GM12878 (cell line): ENCODE data around the gene VWA3B. TPM values are rescaled to one million over a fixed set of nuclear protein-coding genes. Genes with fewer than 3 reads are reported as not detected.

Experiments
- ATAC-seq: fragments of 200-7000 bp; cut with Tn5 transposase; 3 replicates; pipeline ENCODE4 v1.9.1; 2020; ENCODE audit warnings: mild to moderate bottlenecking, moderate library complexity
- BruUV-seq: library from RNA; stranded (reverse); fragments of 400-500 nt; replicated peaks from 2 replicates; lab custom pipeline; 2021; lab: Mats Ljungman, UMichigan
- CTCF ChIA-PET: fragments of 300-600 bp; sonication (Branson Sonifier 250); formaldehyde crosslinking; extraction: SDS; loops from one replicate; lab custom pipeline; 2021; ENCODE audit warnings: inconsistent platforms; lab: Yijun Ruan, JAX
- POLR2A ChIA-PET: fragments of 350-600 bp; formaldehyde crosslinking; extraction: SDS; loops from one replicate; lab custom pipeline; 2021; ENCODE audit warnings: inconsistent platforms; lab: Charles Lee
- RAD21 ChIA-PET: fragments of 300-600 bp; sonication (Branson Sonifier 250); formaldehyde crosslinking; loops from one replicate; lab custom pipeline; 2023; ENCODE audit warnings: antibody characterized with exemption; ENCODE audit not compliant: unreplicated experiment; lab: Charles Lee
- SMC1A ChIA-PET: fragments of 300-600 bp; sonication (Branson Sonifier 250); formaldehyde crosslinking; loops from one replicate; lab custom pipeline; 2023; ENCODE audit not compliant: unreplicated experiment, uncharacterized antibody; lab: Charles Lee
- DNase-seq: peaks from one replicate; pipeline ENCODE4 v3.0.0-alpha.2; 2011; ENCODE audit warnings: low read depth, low spot score
- FAIRE-seq: peaks from 3 replicates; lab custom pipeline; 2011; peaks lifted over from hg19 to GRCh38; lab: Jason Lieb, UNC
- H2AFZ ChIP-seq: 2 replicates; pipeline ENCODE4 v1.6.0; 2011; ENCODE audit warnings: low read depth, low read length, control low read depth; ENCODE audit not compliant: control insufficient read depth
- H3K27ac ChIP-seq: 2 replicates; pipeline ENCODE4 v1.5.1; 2011; ENCODE audit warnings: control low read depth; ENCODE audit not compliant: control insufficient read depth, insufficient read depth
- H3K27me3 ChIP-seq, 2 experiments: replicated peaks in 1 of 2; 2 replicates each; pipeline versions ENCODE4 v1.6.0 to v1.6.1; 2011; ENCODE audit warnings: low read length in 1 of 2; ENCODE audit not compliant: control insufficient read depth in 2 of 2, insufficient read depth in 2 of 2
- H3K36me3 ChIP-seq, 2 experiments: 2 replicates each; pipeline ENCODE4 v1.5.1; 2011; ENCODE audit warnings: low read length in 1 of 2; ENCODE audit not compliant: control insufficient read depth in 2 of 2, insufficient read depth in 2 of 2
- H3K4me1 ChIP-seq: 2 replicates; pipeline ENCODE4 v1.6.1; 2011; ENCODE audit warnings: mild to moderate bottlenecking, low read length, moderate library complexity, mixed read lengths; ENCODE audit not compliant: control insufficient read depth, insufficient read depth
- H3K4me2 ChIP-seq: 2 replicates; pipeline ENCODE4 v1.6.0; 2011; ENCODE audit warnings: control low read depth; ENCODE audit not compliant: control insufficient read depth, insufficient read depth
- H3K4me3 ChIP-seq: fragments of 200-600 bp; sonication (generic); 2 replicates; pipeline ENCODE4 v1.5.1; 2016
- H3K79me2 ChIP-seq: 2 replicates; pipeline ENCODE4 v1.6.0; 2011; ENCODE audit warnings: low read length; ENCODE audit not compliant: control insufficient read depth, insufficient read depth
- H3K9ac ChIP-seq: 2 replicates; pipeline ENCODE4 v1.8.0; 2011; ENCODE audit warnings: low read length, control low read depth, mixed read lengths; ENCODE audit not compliant: control insufficient read depth, insufficient read depth
- H3K9me3 ChIP-seq: replicated peaks from 3 replicates; pipeline ENCODE4 v1.5.1; 2011; ENCODE audit warnings: mild to moderate bottlenecking, low read length; ENCODE audit not compliant: control insufficient read depth, insufficient read depth
- H4K20me1 ChIP-seq: 2 replicates; pipeline ENCODE4 v1.6.0; 2011; ENCODE audit not compliant: control insufficient read depth, insufficient read depth
- BCL11A ChIP-seq: IDR thresholded peaks from 2 replicates; pipeline ENCODE4 v1.6.1; 2011; ENCODE audit warnings: low read depth, low read length
- BHLHE40 ChIP-seq, 2 experiments: fragments of 450-650 bp in 1 of 2; IDR thresholded peaks; 2 replicates each; pipeline ENCODE4 v1.6.1; 2011 to 2017; ENCODE audit warnings: low read depth in 2 of 2, borderline replicate concordance in 1 of 2, improper control_type of control experiment in 1 of 2, low read length in 1 of 2, mild to moderate bottlenecking in 1 of 2
- BMI1 ChIP-seq: fragments of 450-650 bp; IDR thresholded peaks from 2 replicates; pipeline ENCODE4 v1.6.1; 2016; ENCODE audit warnings: mild to moderate bottlenecking, moderate library complexity, borderline replicate concordance
- BRCA1 ChIP-seq: IDR thresholded peaks from 2 replicates; pipeline ENCODE4 v1.6.1; 2011; ENCODE audit warnings: low read depth, low read length, improper control_type of control experiment
- FOXK2 ChIP-seq: fragments of 450-650 bp; IDR thresholded peaks from 2 replicates; pipeline ENCODE4 v1.6.1; 2017; ENCODE audit warnings: mild to moderate bottlenecking, moderate library complexity
- JUNB ChIP-seq: IDR thresholded peaks from 2 replicates; pipeline ENCODE4 v1.6.1; 2016; ENCODE audit warnings: antibody characterized with exemption, mild to moderate bottlenecking
- MEF2B ChIP-seq: fragments of 450-650 bp; IDR thresholded peaks from 2 replicates; pipeline ENCODE4 v1.6.1; 2018; ENCODE audit warnings: mild to moderate bottlenecking, moderate library complexity; ENCODE audit not compliant: partially characterized antibody, poor library complexity, severe bottlenecking
- MYB ChIP-seq: fragments of 150-350 bp; IDR thresholded peaks from 2 replicates; pipeline ENCODE4 v1.6.1; 2014; ENCODE audit warnings: mild to moderate bottlenecking, low read depth, low read length, borderline replicate concordance
- NFYB ChIP-seq: IDR thresholded peaks from 2 replicates; pipeline ENCODE4 v1.6.1; 2011; ENCODE audit warnings: low read depth, mild to moderate bottlenecking, low read length, improper control_type of control experiment, moderate library complexity; ENCODE audit not compliant: insufficient read depth
- NR2C2 ChIP-seq: IDR thresholded peaks from 2 replicates; pipeline ENCODE4 v1.6.1; 2011; ENCODE audit warnings: borderline replicate concordance, low read depth; ENCODE audit not compliant: control insufficient read depth, insufficient read length
- PML ChIP-seq: IDR thresholded peaks from 2 replicates; pipeline ENCODE4 v1.6.1; 2012; ENCODE audit warnings: low read length, inconsistent platforms
- RCOR1 ChIP-seq: conservative IDR thresholded peaks from 2 replicates; pipeline ENCODE4 v1.6.1; 2012; ENCODE audit warnings: low read depth, low read length, improper control_type of control experiment
- RUNX3 ChIP-seq: IDR thresholded peaks from 2 replicates; pipeline ENCODE4 v1.6.1; 2012; ENCODE audit warnings: low read length, inconsistent platforms
- SMARCA5 ChIP-seq: fragments of 450-650 bp; IDR thresholded peaks from 2 replicates; pipeline ENCODE4 v1.6.1; 2017; ENCODE audit warnings: mild to moderate bottlenecking
- TAF1 ChIP-seq: IDR thresholded peaks from 2 replicates; pipeline ENCODE4 v1.6.1; 2011; ENCODE audit warnings: mild to moderate bottlenecking, low read depth, low read length, borderline replicate concordance
- TCF12 ChIP-seq: IDR thresholded peaks from 2 replicates; pipeline ENCODE4 v1.6.1; 2011; ENCODE audit warnings: low read depth, mild to moderate bottlenecking, low read length
- ZNF217 ChIP-seq: fragments of 450-650 bp; IDR thresholded peaks from 2 replicates; pipeline ENCODE4 v1.6.1; 2017; ENCODE audit warnings: antibody characterized with exemption, mild to moderate bottlenecking
- WGBS: methylation state at CpG from one replicate; pipeline ENCODE4 v1.1.6; 2016; ENCODE audit warnings: low lambda C conversion rate; ENCODE audit not compliant: insufficient replicate concordance, insufficient coverage; ENCODE audit errors: missing lambda C conversion rate; 5-methylcytosine and 5-hydroxymethylcytosine counted together
- in situ Hi-C: fragments of 300-500 bp; cut with MboI; formaldehyde crosslinking; loops from 9 replicates; pipeline ENCODE4 v1.14.3; 2018; ENCODE audit warnings: mixed read lengths
- intact Hi-C: fragments of 100-400 bp; cut with micrococcal nuclease; formaldehyde crosslinking; loops from one replicate; pipeline ENCODE4 v1.14.2; 2022; ENCODE audit not compliant: unreplicated experiment
- polyA plus RNA-seq, 11 experiments: library from polyadenylated mRNA; depleted of rRNA in 4 of 11; unstranded in 6 of 11; stranded (reverse) in 5 of 11; fragments of >200 nt; fragmentation: Nextera tagmentation in 4 of 11; fragmentation: Illumina TruSeq in 1 of 11; extraction: Ambion mirVana in 4 of 11; extraction: Trizol in 1 of 11; gene quantifications; 1 replicate in 1 of 11; 2 replicates in 10 of 11; pipeline versions ENCODE4 v1.2.1 to v1.2.3, GENCODE V29; 2011 to 2016; ENCODE audit warnings: inconsistent platforms in 2 of 11, missing spikeins in 2 of 11, low read depth in 1 of 11
- total RNA-seq, 4 experiments: library from RNA; depleted of rRNA in 3 of 4; stranded (reverse); fragments of >200 nt in 3 of 4; fragmentation: Illumina TruSeq in 1 of 4; extraction: Trizol in 1 of 4; gene quantifications; 2 replicates each; pipeline versions ENCODE4 v1.2.1 to v1.2.3, GENCODE V29; 2013 to 2021
- TF ChIP-seq, protein P1 (sequence below): IDR thresholded peaks from 2 replicates; pipeline ENCODE4 v1.6.1; 2012; ENCODE audit warnings: low read depth, low read length, improper control_type of control experiment
- TF ChIP-seq, protein P2 (sequence below): fragments of 450-650 bp; IDR thresholded peaks from 2 replicates; pipeline ENCODE4 v1.6.1; 2016; ENCODE audit warnings: mild to moderate bottlenecking
- TF ChIP-seq, protein P3 (sequence below): IDR thresholded peaks from 2 replicates; pipeline ENCODE4 v1.6.1; 2012; ENCODE audit warnings: low read depth, low read length, improper control_type of control experiment

Gene VWA3B
- total and polyA plus RNA-seq, 10 of the 15 experiments (the other 5 are each of a cell fraction or from before 2014, with no cell fraction given), result 0.04 to 0.86 (median 0.19) TPM; not detected in 4

DNA sequence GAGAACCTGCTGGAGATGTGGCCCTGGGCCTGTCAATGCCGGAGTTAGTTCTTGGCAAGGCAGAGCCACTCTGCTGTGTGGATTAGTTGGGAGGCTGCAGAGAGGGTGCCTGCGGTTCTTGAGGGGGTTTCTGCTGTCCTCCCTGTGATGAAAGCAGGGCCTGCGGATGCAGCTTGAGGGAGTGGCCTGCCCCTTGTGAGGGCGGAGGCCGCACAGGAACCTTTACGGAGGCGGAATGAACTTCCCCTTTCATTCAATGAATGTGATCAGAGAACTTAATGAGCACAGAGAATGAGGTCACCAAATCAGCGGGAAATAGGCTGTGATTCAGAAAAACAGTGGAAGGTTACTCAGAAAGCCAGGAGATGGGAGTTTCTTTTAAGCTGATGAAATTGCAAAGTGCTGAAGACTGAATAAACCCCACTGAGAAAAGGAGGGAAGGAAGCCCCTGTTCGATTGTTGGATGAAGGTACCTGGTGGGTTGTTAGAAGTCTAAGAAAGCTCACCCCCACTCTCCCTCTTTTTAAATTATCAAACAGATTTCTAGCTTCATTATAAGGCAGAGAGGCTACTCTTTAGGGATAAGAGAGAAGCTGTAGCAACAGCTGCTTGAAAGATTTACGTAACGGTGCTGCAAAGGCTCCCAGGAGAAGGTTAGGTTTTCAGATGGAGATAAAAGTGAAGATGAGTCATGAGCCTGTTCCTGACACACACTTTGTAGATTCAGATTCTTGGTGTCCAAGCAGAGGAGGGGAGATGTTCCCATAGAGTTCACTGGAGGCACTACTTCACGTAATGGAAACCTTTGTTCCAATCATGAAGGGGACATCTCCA is 47.4 kb downstream of the VWA3B start:
- FAIRE-seq, result peak; percentile 74
- TF ChIP-seq BMI1 (no peak), BRCA1 (no peak), JUNB (peak; percentile 45), PML (no peak), TAF1 (no peak), SMARCA5 (no peak), NR2C2 (no peak), RUNX3 (peak; percentile 74), BHLHE40 (IDR thresholded peaks at IDR 0.05; ENCODE audit: borderline replicate concordance in 1 of 2, low read depth in 2 of 2, low read length in 1 of 2) (peak in 1 of 2 experiments; percentile 42; a peak in 1 of 4 replicates), TCF12 (0 out of 2 replicates have a peak, but pooled peaks have one; percentile 9), BCL11A (0 out of 2 replicates have a peak, but pooled peaks have one; percentile 57), NFYB (no peak), FOXK2 (no peak), MYB (no peak), RCOR1 (no peak), MEF2B (no peak), ZNF217 (no peak)
- TF ChIP-seq, protein P1, sequence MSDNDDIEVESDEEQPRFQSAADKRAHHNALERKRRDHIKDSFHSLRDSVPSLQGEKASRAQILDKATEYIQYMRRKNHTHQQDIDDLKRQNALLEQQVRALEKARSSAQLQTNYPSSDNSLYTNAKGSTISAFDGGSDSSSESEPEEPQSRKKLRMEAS, result no peak
- TF ChIP-seq, protein P2, sequence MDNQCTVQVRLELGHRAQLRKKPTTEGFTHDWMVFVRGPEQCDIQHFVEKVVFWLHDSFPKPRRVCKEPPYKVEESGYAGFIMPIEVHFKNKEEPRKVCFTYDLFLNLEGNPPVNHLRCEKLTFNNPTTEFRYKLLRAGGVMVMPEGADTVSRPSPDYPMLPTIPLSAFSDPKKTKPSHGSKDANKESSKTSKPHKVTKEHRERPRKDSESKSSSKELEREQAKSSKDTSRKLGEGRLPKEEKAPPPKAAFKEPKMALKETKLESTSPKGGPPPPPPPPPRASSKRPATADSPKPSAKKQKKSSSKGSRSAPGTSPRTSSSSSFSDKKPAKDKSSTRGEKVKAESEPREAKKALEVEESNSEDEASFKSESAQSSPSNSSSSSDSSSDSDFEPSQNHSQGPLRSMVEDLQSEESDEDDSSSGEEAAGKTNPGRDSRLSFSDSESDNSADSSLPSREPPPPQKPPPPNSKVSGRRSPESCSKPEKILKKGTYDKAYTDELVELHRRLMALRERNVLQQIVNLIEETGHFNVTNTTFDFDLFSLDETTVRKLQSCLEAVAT, result no peak
- TF ChIP-seq, protein P3, sequence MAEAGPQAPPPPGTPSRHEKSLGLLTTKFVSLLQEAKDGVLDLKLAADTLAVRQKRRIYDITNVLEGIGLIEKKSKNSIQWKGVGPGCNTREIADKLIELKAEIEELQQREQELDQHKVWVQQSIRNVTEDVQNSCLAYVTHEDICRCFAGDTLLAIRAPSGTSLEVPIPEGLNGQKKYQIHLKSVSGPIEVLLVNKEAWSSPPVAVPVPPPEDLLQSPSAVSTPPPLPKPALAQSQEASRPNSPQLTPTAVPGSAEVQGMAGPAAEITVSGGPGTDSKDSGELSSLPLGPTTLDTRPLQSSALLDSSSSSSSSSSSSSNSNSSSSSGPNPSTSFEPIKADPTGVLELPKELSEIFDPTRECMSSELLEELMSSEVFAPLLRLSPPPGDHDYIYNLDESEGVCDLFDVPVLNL, result no peak

More for the DNA sequence above, 47.4 kb downstream of the VWA3B start:
- intact Hi-C loops (no loop called here), in situ Hi-C loops (no loop called here)
- Histone ChIP-seq H3K4me2 (peak overlapping the region; percentile 5; the same call in 1 of the 2 replicates), H3K27ac (no peak overlapping the region), H3K36me3 (no peaks in the 10 kb centered on the region), H3K4me3 (no peak overlapping the region), H2AFZ (no peak overlapping the region; the same call in 1 of the 2 replicates), H3K79me2 (no peaks in the 10 kb centered on the region), H4K20me1 (no peaks in the 10 kb centered on the region), H3K27me3 (0 out of 4 replicates have a peak, but pooled peaks cover 0 to 1% of the 10 kb centered on the region in 2 experiments), H3K4me1 (no peaks in the 10 kb centered on the region; the same call in 1 of the 2 replicates), H3K9ac (no peak overlapping the region), H3K9me3 (no peaks in the 10 kb centered on the region)
- CTCF ChIA-PET, result interaction anchor here (1.4 to 1.7 kb wide), 2 partner anchors 8 to 327 kb away, joined by 3 to 5 read pairs; no protein-coding TSS in a partner anchor
- peak; percentile 15 for DNase-seq
- no TSS peak for BruUV-seq
- RAD21 ChIA-PET, result interaction anchor here (0.6 to 1.0 kb wide), 2 partner anchors 9 to 41 kb away, joined by 3 read pairs; no protein-coding TSS in a partner anchor
- peak; percentile 99 for ATAC-seq
- SMC1A ChIA-PET, result interaction anchor here (0.6 to 1.5 kb wide), 5 partner anchors 9 to 50 kb away, joined by 3 to 5 read pairs (median 3); no protein-coding TSS in a partner anchor
- WGBS, result 44% methylated on average over 12 of the region's 12 CpGs
- POLR2A ChIA-PET, result interaction anchor here (0.6 kb wide), 1 partner anchor 122 kb away, joined by 7 read pairs; no protein-coding TSS in a partner anchor
